Right ventricle myocardium inferior (tissue), 1 donor: ENCODE results near the gene PTPRO. TPM values are rescaled to one million over a fixed set of nuclear protein-coding genes. Genes with fewer than 3 reads are reported as not detected.

Experiments used
- ATAC-seq: fragments of 200-7000 bp; cut with Tn5 transposase; one replicate; pipeline ENCODE4 v1.9.1; 2020; ENCODE audit warnings: mild to moderate bottlenecking, moderate library complexity
- DNase-seq: peaks from one replicate; pipeline ENCODE4 v3.0.0; 2021; ENCODE audit errors: missing footprints
- intact Hi-C: fragments of 100-400 bp; cut with DNase I; formaldehyde crosslinking; loops from one replicate; pipeline ENCODE4 v1.11.0; 2022
- long read RNA-seq: library from polyadenylated mRNA; unstranded; transcript quantifications from one replicate; pipeline ENCODE4 v2.0.0, GENCODE V29; 2021
- total RNA-seq: library from RNA; stranded (reverse); fragmentation: NEBNext Ultra II Directional; extraction: Animal tissue kit (Norgen Biotek cat#: 25700); gene quantifications from one replicate; pipeline ENCODE4 v1.2.1, GENCODE V29; 2021
- donor health status: DM: no; HTN: yes; CAD: no; lungs with severe emphysema.

The PTPRO gene
- 1.3 TPM for total RNA-seq
- long read RNA-seq, result 0 reads

- intact Hi-C loops, result no loop called here
- DNase-seq, result peak; percentile 43
- ATAC-seq, result no peak
Observed at GRCh38 chr12:15322164-15323061, at the start of gene PTPRO. Gene PTPRO, plus strand, starts transcription at chr12:15322508.

- ATAC-seq (no peak), DNase-seq (no peak)
- intact Hi-C loops, result loop anchor here (2.0 to 10.0 kb wide), 2 partner anchors 311 to 429 kb away; partner anchors contain the start of gene ART4
Observed at GRCh38 chr12:15273896-15274295, 48.4 kb upstream of the PTPRO start.

GRCh38 chr12:15274561-15274967 lies 47.7 kb upstream of the PTPRO start:
- no peak for ATAC-seq
- no peak for DNase-seq
- intact Hi-C loops, result loop anchor here (2.0 to 10.0 kb wide), 2 partner anchors 310 to 430 kb away; partner anchors contain the start of gene ART4

- ATAC-seq (no peak), DNase-seq (no peak)
- intact Hi-C loops, result loop anchor here (5.0 to 10.0 kb wide), 4 partner anchors 246 to 581 kb away; partner anchors contain the start of gene ART4
Observed at GRCh38 chr12:15276088-15276698, 46.1 kb upstream of the PTPRO start.

DNA sequence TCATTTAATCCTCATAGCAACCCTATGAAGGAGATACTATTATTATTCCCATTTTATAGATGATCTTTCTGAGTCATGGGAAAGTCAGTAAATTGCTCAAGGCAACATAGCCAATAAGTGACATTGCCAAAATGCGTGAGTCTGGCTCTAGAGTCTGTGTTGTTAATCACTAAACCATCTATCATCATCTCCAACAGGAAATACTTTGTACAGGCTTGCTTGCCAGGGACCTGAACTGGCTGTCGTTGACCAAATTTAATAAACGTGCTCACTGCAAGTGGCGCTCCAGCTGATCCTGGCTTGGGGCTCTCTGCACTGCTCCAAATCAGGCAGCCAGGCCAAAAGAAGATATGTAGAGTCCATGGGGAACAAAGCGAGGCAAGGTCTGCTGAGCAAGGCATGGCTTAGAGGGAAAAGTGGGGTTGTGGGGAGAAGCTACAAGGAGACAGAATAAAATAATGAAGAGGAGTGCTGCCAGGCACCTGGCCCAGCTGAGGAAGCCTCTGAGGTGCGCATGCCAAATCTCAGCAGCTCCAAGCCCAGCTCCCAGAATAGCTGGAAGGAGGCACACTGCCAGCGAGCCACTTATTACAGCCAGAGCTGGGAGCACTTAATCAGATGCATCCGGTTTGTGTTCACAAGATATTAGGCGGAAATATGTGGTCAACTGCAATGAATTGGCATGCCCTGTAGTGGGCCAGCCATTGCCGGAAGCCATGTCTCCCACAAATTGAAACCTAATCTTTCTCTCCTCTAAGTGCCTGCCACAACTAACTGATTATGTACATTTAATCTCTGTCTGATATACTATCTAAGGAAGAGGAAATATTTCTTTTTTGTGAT lies 43.3 kb upstream of the PTPRO start:
- intact Hi-C loops, result loop anchor here (5.0 to 10.0 kb wide), 4 partner anchors 243 to 578 kb away; partner anchors contain the start of gene ART4
- ATAC-seq (peak; percentile 85), DNase-seq (peak; percentile 90)

DNA sequence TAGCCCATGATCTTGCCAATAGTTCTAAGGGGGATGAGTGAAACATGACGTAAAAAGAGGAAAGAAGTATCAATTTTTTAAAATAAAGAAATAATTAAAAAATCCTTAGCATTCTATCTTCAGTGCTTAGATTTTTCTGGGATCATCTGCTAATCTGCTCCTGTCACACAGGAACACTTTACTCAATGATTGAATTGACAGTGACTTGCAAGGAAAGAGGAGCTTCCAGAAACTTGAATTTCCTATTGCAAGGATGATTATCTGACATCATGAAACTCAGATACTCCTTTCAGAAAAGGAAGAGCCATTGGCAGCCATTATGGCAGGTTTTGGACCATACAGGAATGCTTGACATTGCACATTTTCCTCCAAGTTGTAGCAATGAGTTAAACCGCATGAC lies 41.4 kb upstream of the PTPRO start:
- DNase-seq (no peak), ATAC-seq (no peak)
- intact Hi-C loops, result no loop called here

DNA sequence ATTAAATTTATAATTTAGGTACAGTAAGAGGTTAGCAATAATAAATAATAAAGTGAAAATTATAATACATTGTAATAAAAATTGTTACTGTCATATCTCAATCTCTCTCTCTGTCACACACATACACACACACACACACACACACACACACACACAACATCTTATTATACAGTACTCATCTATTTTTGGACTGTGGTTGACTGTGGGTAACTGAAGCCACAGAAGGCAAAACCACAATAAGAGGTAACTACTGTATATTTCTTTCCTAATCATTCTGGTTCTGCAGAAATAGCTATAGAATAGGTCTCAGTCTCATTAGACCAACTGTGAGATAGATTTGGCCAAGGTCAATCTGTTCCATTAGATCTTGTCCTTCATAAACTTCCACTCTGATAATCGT lies 33.1 kb upstream of the PTPRO start:
- ATAC-seq (no peak), DNase-seq (no peak)
- intact Hi-C loops, result no loop called here

DNA sequence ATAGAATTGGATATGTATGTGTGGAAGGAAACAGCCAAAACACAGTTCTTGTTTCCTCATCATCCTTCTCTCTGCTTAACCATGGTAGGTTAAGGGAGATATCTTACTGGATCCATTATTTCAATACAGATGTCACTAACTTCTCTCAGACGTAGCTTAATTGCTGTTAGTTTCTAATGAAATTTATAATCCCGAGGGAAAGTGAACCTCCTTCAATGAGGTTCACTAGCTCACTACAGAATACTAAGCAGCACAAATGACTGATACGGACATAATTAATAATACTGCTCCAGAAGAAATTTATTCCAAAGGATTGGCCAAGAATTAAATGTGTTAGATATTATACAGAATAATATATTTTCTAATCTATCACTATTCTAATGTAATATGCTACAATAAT lies 28.6 kb upstream of the PTPRO start:
- no peak for DNase-seq
- ATAC-seq, result no peak
- intact Hi-C loops, result no loop called here

DNA sequence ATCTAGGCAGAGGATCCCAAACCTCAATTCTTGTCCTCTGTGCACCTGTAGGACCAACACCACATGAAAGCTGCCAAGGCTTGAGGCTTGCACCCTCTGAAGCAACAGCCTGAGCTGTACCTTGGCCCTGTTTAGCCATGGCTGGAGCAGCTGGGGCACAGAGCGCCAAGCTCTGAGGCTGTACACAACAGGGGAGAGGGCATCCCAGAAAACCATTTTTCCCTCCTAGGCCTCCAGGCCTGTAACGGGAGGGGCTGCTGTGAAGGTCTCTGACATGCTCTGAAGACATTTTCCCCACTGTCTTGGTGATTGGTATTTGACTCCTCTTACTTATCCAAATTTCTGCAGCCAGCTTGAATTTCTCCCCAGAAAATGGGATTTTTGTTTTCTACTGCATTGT lies 22.4 kb upstream of the PTPRO start:
- DNase-seq (no peak), ATAC-seq (no peak)
- intact Hi-C loops, result no loop called here

- intact Hi-C loops, result no loop called here
- ATAC-seq, result no peak
Observed at GRCh38 chr12:15304296-15304695, 18.0 kb upstream of the PTPRO start.

DNA sequence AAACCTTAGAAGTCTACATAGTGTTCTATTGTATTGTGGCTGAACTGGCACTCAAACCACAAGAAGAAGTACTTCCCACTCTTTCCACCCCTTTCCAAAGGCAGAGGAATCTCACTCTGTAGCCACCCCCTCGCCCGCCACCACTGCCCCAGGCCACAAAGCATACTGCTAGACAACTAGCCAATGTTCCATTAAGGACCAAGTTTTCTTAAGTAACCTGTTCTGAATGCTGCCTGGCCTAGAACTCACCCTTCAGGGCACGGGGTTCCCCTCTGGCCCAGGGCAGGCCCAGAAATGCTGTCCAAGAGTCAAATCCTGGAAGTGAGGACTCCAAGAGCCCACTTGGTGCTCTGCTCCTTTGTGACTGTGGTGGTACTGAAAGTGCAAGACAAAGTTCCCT lies 15.7 kb upstream of the PTPRO start:
- intact Hi-C loops, result no loop called here
- peak; percentile 56 for DNase-seq
- no peak for ATAC-seq

More at GRCh38 chr12:15304296-15304695, 18.0 kb upstream of the PTPRO start:
- DNase-seq, result no peak

DNA sequence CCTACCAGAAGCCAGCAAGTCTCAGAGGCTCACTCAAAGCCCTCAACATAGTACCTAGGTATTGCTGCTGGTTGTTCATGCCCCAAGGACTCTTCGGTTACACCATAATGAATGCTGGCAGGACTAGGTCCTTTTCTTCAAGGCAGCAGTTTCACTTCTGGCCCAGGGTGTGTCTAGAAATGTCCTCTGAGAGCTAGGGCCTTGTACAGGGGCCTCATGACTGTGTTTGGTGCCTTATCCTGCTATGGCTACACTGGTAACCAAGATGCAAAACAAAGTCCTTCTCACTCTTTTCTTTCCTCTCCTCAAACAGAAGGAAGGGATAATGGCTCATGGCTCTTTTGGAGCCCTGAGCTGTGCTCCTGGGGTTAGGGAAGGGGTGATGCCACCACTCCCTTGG lies 15.2 kb upstream of the PTPRO start:
- DNase-seq (no peak), ATAC-seq (no peak)
- intact Hi-C loops, result no loop called here

GRCh38 chr12:15318841-15319240 lies 3.5 kb upstream of the PTPRO start:
- DNase-seq (no peak), ATAC-seq (no peak)
- intact Hi-C loops, result no loop called here

DNA sequence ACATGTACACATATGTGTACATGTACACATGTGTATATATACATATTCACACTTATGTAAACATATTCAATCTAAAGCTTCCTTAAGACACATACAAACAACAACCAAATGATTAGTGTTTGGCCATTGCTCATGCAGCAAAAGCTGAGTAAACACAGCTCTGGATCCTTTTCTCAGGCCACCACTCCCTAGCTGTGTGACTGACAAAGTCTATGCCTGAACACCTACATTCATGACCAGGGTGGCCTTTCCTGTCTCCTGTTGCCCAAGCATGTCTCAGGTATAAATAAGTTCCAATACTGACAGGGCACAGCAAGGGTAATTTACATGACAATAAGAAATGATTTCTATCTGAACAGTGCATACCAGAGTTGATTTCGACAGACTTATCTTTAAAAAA lies 1.4 kb upstream of the PTPRO start:
- ATAC-seq, result no peak

DNA sequence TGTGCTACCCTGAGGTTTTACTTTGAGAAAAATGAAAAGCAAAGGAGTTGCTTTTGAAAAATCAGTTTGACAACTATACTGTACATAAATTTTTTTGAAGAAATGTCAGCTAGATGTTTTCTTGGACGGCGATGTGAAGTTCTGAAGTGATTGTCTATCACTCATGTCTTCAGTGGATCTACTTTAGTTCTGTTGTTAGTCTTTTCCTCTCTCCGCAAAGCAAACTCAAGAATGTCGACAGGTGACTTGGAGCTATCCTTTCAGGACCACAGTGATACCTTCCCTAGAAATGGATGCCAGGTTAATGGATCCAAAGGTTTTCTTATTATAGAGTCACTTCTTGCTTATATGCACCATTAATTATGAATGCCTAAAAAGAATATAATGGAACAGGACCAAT lies 1.2 kb downstream of the PTPRO start:
- ATAC-seq (no peak), DNase-seq (no peak)
- intact Hi-C loops, result no loop called here

More for the DNA sequence above, 1.4 kb upstream of the PTPRO start:
- no peak for DNase-seq
- intact Hi-C loops, result no loop called here

GRCh38 chr12:15329891-15330290 lies 7.6 kb downstream of the PTPRO start:
- intact Hi-C loops, result no loop called here

GRCh38 chr12:15334225-15334624 lies 11.9 kb downstream of the PTPRO start:
- no peak for ATAC-seq
- intact Hi-C loops, result no loop called here
- DNase-seq, result no peak

More at GRCh38 chr12:15329891-15330290, 7.6 kb downstream of the PTPRO start:
- DNase-seq, result no peak
- ATAC-seq, result no peak

DNA sequence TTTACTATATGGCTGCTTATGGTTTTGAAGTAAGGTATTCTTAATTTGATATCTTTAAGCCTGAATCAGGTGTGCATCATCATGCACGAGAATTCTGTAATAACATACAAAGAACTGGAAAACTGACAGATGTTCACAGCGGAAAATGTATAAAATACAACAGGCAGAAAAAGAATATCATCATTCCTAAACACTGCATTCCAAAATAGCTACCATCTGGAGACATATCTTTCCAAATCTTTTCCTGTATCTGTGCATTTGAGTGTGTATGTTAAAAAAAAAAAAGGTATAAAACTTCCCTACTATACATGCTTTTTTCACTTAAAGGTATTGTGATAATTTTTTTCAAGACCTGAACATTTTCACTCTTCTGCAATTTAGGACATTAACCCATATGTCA lies 13.7 kb downstream of the PTPRO start:
- DNase-seq (no peak), ATAC-seq (no peak)
- intact Hi-C loops, result no loop called here
